SIG-M5 (cell line): Measurements from ENCODE around the gene WDR55.
"Not testable (repeated sequence)": the region's sequence is repeated elsewhere in the genome, so short reads cannot be mapped to it uniquely, and the experiment has no call there.

ENCODE experiments used
- DNase-seq: peaks from one replicate; lab custom pipeline; 2025; lab: John Stamatoyannopoulos, UW

WDR55 gene

GRCh38 chr5:140658870-140659269 lies 5.8 kb upstream of the WDR55 start:
- DNase-seq, result no peak

GRCh38 chr5:140660371-140660770 lies 4.3 kb upstream of the WDR55 start:
- DNase-seq, result not testable (repeated sequence)

- no peak for DNase-seq
These were observed 710 bp upstream of the WDR55 start for GRCh38 chr5:140664030-140664358.

GRCh38 chr5:140671035-140671434 lies 6.3 kb downstream of the WDR55 start:
- not testable (repeated sequence) for DNase-seq

- DNase-seq, result no peak
These were observed 6.9 kb downstream of the WDR55 start for GRCh38 chr5:140671472-140672125.

GRCh38 chr5:140672455-140673186 lies 7.9 kb downstream of the WDR55 start:
- no peak for DNase-seq

- no peak for DNase-seq
These were observed 8.7 kb downstream of the WDR55 start, which contains the start of gene DND1 for GRCh38 chr5:140673187-140673976. Gene DND1, minus strand, starts transcription at chr5:140673576. Its CDS starts 34 bp downstream, at chr5:140673542.

GRCh38 chr5:140674211-140674610 lies 9.5 kb downstream of the WDR55 start:
- DNase-seq, result no peak

- DNase-seq, result no peak
These were observed 9.9 kb downstream of the WDR55 start for GRCh38 chr5:140674629-140675028.

GRCh38 chr5:140677947-140678346 lies 13.2 kb downstream of the WDR55 start:
- no peak for DNase-seq

GRCh38 chr5:140678993-140679392 lies 14.3 kb downstream of the WDR55 start:
- no peak for DNase-seq

GRCh38 chr5:140690376-140690932 lies 25.8 kb downstream of the WDR55 start:
- DNase-seq, result no peak

GRCh38 chr5:140690941-140691924 lies 26.5 kb downstream of the WDR55 start, which contains the start of the genes HARS1 and HARS2:
Gene HARS1, minus strand, starts transcription at chr5:140691370. Its CDS starts 66 bp downstream, at chr5:140691304.
Gene HARS2, plus strand, starts transcription at chr5:140691455. Its CDS starts 194 bp downstream, at chr5:140691649.
- DNase-seq, result peak; percentile 85

- no peak for DNase-seq
These were observed 29.6 kb downstream of the WDR55 start for GRCh38 chr5:140694276-140694675.

GRCh38 chr5:140696891-140697492 lies 32.3 kb downstream of the WDR55 start:
- DNase-seq, result no peak

GRCh38 chr5:140700177-140701144 lies 35.8 kb downstream of the WDR55 start, which contains the start of gene ZMAT2:
Gene ZMAT2, plus strand, starts transcription at chr5:140700447. Its CDS starts 14 bp downstream, at chr5:140700461.
- DNase-seq, result peak; percentile 94

- no peak for DNase-seq
These were observed 43.1 kb downstream of the WDR55 start for GRCh38 chr5:140707812-140708211.

GRCh38 chr5:140708787-140709186 lies 44.1 kb downstream of the WDR55 start:
- DNase-seq, result not testable (repeated sequence)

- DNase-seq, result peak; percentile 83
These were observed 46.3 kb downstream of the WDR55 start for GRCh38 chr5:140710899-140711552.
